ENCODE measurements around the gene KHDC3L.

The KHDC3L gene, protein sequence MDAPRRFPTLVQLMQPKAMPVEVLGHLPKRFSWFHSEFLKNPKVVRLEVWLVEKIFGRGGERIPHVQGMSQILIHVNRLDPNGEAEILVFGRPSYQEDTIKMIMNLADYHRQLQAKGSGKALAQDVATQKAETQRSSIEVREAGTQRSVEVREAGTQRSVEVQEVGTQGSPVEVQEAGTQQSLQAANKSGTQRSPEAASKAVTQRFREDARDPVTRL

DNA sequence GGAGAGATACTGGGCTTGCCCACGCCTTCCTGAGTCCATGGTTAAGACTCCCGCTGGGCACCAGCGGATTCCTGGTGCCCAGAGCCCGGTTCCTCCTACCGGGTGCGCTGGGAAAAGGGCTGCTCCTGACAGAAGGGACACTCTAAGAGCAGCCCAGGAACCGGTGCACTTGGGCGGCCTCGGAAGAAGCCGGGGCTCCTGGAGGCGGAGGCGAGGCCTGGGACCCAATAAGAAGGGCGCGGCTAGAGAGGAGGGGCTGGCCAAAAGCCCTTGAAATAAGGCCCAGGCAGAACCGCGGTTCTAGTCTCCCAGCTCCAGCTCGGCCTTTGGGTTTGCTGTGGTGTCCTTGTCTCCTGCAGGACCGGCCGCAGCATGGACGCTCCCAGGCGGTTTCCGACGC, at the start of gene KHDC3L:
TSS of gene KHDC3L (plus strand) at position 301 of the 400 bp plus-strand sequence. CDS start at position 373, 72 bp downstream.
- no peak for DNase-seq (ENCODE audit: low spot score)

DNA sequence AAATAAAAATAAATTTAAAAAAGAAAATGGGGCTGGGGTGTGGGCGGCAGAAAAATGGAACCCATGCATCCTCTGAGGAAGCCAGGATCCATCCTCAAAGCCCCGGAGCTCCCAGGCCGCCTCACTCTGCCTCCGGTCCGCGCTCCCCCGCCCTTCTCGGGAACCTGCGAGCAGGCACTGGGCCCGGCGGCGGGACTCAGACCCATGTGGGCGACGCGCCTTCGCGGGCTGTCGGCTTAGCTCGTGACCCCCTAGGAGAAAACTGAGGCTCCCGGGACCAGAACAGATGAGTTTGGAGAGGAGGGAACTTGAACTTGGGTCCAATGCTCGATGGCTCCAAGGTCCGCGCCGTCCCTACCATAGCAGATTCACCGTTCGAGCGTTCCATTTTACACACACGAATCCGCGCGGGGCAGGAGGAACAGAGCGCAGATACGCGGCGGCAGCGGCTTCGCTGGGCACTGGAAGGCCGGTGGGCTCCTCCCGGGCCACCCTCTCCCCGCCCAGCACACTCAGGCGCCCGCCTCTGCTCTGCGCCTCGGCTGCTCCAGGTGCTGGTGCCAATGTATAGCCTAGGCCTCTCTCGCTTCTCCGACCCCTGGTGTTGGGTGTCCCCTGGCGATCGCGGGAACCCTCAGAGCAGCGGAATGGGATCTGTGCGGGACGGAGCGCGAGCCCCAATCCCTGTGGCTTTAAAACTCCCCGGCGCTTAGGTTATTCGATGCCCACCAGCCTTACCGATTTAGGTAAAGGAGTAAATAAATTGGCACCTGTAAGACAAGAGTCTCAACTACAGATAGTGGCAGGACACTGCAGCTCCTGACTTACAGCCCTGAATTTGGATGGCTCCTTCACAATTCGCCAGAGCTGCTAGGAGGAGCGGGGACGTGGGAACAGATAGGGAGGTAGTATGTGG, 47.6 kb upstream of the KHDC3L start:
- DNase-seq (ENCODE audit: low spot score): no peak

DNA sequence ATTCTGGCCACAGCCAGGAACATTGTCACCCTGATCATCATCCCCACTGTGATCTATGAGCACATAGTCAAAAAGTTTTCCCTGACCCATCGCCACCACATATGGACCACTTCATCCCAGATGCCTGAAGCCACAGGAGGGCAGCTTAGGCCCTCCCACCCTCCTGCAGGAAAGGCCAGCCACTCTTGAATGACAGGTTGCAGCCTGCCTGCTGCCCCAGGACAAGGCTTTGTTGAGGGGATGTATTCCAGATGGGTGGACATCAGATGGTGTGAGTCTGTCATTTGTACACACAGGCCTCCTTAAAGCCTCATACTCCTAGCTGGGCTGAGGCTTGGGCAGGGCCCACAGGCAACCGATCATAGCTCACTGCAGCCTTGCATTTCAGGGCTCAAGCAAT, 39.1 kb upstream of the KHDC3L start:
- DNase-seq (ENCODE audit: low spot score): no peak

DNA sequence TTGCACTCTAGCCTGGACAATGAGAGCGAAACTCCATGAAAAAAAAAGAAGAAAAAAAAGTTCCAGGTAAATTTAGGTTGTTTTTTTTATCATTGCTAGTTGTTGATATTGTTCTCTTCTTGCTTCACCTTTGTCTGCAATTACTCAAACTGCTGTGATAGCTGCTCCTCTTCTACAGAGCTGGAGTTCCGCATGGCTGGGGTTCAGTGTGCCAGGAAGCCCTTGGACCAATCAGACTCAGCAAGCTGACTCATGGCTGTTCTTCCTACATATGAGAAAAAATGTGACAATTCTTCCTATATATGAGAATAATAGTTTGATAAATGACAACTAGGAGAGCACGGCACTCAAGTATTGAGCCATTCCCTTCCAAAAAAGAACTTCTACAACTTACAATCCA, 36.8 kb upstream of the KHDC3L start:
- no peak for DNase-seq (ENCODE audit: low spot score)

DNA sequence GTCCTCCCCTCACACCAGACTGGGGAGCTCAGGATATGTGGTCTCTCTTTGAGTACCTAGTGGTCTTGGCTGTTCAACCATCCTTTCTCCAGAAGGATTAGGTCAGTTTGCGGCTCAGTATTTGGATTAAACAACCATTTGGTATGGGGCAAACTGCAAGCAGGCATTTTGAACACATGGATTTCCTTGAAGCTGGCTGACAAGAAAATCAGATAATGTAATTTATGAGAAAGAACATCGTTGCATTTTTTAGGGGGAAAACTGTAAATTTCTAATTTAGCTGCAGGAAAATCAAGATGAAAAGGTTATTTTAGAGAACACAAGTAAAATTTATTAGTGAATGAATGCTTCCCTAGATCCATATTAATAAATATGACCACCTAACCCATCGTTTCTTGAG, 33.7 kb upstream of the KHDC3L start:
- no peak for DNase-seq (ENCODE audit: low spot score)

DNA sequence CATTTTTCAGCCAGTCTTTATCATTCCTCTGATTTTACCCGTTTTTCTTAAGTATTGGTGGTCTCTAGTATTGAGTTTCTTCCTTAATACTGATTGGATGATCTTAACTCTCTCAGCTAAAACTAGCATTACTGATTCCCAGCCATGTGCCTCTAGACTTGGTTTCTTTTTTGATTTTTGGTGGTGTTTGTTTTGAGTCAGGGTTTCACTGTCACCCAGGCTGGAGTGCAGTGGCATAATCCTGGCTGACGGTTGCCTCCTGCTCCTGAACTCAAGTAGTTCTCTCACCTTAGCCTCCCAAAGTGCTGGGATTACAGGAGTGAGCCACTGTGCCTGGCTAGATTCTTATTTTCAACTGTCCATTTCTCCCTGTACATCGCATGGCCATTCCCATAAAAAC, 33.3 kb upstream of the KHDC3L start:
- DNase-seq (ENCODE audit: low spot score): no peak

DNA sequence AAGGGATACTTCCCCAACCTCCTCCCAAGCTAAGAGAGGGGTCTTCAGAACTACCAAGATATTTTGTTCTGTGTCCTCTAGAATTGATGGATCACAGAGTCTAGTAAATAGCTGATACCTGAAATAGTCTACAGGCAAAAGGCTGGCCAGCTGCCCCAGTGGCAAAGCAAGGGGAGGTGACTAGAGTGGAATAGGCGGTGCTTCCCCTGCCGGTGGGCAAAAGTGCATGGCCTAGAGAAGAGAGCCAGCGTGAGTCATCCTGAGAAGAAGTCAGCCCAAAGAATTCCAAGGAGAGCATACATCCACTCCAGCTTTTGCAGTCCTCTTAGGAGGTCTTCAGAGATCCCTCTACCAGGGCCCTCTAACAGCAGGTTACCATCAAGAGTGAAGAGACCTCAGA, 23.1 kb upstream of the KHDC3L start:
- DNase-seq (ENCODE audit: low spot score): peak; percentile 9

DNA sequence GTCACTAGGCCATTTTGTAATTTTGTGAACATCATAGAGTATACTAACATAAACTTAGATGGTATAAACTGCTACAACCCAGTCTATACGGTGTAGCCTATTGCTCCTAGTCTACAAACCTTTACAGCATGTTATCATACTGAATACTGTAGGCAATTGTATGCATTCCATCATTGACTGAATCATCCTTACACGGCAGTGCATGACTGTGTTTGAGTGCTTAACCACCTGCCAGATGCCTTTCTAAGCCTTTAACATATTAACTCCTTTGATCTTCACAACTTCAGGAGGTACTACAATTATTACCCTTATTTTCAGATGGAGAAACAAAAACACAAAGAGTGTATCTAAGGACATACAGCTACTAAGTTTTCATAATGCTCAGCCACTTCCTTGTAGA, 22.4 kb upstream of the KHDC3L start:
- DNase-seq (ENCODE audit: low spot score): peak; percentile 31

DNA sequence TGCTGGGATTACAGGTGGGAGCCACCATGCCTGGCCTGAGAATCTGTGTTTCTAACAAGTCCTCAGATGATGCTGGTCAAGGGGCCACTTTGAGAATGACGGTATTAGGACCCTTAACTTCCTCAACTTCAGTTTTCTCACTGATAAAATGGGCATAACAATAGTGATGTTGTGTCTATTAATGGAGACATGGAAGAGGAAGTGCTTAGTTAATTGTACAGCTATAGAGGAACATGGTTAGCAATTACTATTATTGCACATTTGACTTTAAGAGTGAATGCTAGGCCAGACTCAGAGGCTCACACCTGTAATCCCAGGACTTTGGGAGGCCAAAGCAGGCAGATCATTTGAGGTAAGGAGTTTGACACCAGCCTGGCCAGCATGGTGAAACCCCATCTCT, 21.1 kb upstream of the KHDC3L start:
- no peak for DNase-seq (ENCODE audit: low spot score)

DNA sequence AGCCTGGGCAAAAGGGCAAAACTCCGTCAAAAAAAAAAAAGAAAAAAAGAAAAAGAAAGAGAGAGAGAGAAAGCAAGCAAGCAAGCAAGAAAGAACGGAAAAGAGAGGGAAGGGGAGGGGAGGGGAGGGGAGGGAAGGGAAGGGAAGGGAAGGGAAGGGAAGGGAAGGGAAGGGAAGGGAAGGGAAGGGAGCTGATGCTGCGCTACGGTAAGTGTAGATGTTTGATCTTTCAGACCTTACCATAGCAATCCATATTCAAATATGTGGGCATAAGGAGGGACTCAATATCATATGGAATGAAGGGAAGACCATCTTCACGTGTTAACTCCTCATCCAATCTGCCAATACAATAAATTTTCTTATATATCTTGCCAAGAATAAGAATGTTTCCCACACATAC, 20.3 kb upstream of the KHDC3L start:
- no peak for DNase-seq (ENCODE audit: low spot score)

DNA sequence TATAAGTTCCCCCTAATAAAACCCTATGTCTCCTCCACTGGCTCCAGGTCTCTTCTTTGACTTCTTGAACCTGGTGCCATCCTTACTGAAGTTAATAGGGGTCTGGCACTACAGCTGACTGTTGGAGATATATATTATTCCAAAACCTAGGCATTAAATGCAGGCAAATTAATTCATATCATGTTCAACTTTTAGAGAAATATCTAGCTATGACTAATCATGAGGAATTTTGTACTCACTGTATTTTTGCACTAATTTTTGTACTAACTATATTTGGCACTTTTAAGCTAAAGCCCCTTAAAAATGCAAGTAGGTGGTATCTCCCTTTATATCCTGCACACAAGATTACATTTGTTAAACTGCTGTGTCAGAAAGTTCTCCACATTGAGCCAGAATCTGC, 19.3 kb upstream of the KHDC3L start:
- no peak for DNase-seq (ENCODE audit: low spot score)

DNA sequence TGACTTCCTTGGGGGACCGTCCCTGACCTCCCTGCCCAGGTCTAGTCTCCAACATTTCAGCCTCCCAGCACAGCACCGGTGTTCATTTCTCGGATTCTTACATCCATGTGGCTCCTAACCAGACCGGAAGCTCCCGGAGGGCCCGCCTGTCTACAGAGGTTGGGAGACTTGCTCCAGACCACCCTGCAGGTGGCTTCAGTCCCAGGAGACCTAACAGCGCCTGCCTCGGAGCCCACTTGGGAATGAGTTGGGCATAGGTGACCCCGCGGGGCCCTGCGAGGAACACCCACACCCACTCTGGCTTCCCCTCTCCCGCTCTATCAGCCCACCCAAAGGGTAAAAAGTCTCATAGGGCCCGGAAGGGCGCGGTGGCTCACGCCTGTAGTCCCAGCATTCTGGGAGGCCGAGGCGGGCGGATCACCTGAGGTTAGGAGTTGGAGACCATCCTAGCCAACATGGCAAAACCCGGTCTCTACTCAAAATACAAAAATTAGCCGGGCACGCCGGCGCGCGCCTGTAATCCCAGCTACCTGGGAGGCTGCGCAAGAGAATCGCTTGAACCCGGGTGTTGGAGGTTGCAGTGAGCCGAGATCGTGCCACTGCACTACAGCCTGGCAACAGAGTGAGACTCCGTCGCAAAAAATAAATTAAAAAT, 13.8 kb upstream of the KHDC3L start:
- no peak for DNase-seq (ENCODE audit: low spot score)

DNA sequence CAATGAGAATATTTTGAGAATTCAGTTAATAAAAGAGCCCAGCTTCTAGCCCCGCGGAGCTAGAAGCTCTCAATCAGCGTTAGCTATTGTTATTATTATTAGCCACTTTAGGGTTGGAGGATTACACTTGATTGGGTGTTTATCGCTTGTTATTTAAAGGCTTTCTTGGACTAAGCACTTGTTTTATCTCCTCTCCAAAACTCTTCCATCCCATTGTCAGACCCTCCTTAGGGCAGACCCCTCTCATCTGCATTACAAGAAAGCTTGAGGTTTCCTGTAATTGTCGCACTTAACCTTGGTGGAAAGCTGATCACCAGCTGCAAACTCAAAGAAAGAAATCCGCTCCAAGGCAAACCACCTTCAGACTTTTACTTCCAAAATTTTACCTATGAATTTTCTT, 13.1 kb upstream of the KHDC3L start:
- DNase-seq (ENCODE audit: low spot score): no peak

DNA sequence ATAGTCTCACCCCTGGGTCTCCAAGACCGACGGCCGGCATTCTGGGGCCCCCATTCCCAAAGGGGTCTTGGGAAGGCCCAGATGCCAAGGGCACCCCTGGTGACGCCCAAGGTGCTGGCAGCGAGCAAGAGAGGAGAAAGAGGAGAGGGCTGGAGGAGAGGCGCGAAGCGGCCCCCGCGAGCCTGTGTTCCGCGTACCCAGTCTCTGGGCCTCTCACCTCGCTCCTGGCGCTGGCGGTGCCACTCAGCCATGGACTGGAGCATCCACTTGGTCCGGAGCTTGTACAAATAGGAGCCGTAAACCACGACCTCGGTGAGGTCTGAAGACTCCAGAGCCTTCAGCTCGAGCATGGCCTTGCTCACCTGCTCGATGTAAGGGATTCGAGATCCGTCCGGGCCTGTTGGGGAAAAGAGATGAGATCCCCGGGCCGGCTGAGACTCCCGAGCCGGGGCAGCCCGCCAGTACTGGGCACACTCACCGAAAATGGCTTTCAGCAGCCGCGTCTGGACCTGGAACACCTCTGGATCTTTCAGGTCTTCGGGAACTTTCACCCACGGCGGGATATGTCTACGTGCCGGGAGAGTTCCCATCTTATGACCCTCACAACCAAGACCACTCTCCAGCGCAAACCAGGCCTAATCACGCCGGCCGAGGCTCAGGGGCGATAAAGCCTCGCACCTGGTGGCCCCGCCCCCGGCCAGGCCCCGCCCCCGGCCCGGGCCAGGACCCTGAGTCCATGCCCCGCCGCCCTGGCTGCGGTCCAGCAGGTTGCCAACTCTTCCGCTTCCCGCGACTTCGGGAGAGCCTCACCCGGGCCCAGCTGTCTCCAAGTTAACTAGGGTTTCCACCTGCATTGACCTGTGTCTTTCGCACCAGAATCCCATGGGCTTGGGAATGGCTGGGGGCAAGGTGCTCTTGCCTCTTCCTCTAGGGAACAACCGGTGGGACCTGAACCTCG, 8.5 kb upstream of the KHDC3L start, which contains the start of gene DPPA5:
TSS of gene DPPA5 (minus strand) at position 641 of the 958 bp plus-strand sequence. CDS start at position 590, 51 bp downstream.
- DNase-seq (ENCODE audit: low spot score): no peak

DNA sequence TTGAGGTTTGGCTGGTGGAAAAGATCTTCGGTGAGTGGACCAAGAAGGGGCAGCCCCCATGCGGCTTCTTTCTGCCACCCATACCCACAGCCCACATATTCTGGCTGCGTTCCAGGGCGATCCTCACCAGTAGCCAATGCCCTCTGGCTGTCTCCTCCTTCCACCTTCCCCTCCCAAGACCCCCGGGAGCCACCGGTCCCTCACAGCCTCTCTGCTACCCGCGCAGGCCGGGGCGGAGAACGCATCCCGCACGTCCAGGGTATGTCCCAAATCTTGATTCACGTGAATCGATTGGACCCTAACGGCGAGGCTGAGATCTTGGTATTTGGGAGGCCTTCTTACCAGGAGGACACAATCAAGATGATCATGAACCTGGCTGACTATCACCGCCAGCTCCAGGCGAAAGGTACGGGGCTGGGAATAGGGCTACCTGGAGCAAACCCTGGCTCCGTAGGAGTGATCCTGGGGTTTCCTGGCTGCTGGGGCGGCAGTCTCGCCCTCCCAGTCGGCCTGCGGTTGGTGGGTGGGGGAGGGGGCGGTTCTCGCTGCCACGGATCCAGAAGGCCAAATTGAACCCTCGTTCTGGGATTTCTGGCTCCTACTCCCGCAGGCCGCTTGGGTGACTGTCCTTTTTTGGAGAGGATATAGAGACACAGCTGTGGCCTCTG, 545 bp downstream of the KHDC3L start:
- DNase-seq (ENCODE audit: low spot score): no peak

DNA sequence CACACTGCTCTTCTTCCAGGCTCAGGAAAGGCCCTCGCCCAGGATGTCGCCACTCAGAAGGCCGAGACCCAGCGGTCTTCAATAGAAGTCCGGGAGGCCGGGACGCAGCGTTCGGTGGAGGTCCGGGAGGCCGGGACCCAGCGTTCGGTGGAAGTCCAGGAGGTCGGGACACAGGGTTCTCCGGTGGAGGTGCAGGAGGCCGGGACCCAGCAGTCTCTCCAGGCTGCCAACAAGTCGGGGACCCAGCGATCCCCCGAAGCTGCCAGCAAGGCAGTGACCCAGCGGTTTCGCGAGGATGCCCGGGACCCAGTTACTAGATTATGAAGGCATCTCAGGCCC, 1.0 kb downstream of the KHDC3L start:
- no peak for DNase-seq (ENCODE audit: low spot score)

DNA sequence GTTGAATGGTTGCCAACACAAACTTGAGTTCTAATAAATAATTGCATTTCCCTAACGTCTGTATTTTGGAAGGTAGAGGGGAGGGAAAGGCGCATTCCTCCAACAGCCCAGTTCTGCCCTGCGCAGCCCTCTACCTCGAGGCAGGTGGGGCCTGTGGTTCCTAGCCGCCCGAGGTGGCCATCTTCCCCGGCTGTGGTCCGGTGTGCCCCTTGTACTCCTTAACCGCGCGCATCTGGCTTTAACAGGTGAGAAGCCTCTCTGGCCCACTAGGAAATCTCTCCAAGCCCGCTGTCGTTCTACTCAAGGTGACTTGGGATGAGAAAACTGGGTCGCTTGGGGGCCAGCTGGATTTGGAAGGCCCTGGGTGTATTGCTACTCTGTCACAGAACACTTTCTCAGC, 1.7 kb downstream of the KHDC3L start:
- no peak for DNase-seq (ENCODE audit: low spot score)

DNA sequence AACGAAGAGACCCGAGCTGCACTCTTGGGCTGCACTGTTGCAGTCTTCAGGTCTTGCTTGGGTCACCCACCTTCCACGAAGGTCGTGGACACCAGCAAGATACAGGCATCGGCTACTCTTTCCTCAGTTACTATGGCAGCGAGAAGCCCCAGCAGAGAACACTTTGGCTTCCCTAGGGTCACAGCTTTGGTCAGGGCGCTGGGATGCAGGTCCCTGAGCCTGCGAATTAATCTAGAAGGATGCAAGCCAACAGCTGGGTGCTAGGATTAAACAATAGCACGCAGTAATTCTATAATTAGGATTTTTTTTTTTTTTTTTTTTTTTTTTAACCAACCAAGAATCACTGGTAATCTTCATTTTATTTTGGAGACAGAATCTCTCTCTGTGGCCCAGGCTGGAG, 2.1 kb downstream of the KHDC3L start:
- DNase-seq (ENCODE audit: low spot score): no peak

DNA sequence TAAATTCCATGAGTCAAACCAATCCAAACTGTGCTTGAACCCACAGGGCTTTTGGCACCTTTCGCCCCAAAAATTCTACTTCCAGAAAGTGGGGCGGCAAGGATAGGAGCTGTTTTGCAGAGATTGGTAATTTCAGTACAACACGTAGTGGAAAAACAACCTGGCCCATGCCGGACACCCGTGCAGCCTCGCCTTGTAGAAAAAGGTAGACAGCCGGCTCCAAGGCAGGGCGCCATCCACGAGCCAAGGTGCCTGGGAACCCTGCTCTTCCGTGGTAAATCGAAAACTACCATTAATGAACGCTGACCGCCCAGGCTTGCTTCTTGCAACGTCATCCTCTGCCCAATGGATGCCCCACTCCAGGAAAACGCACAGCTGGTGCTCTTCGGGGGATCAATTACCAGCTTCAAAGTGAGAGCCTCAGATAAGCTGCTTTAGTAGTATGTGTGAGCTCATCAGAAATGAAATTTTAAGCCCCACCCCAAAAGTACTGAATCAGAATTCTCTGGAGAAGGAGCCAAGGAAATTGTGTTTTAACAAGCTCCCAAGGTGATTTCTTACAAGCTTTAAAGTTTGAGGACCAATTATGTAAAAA, 5.4 kb downstream of the KHDC3L start:
- no peak for DNase-seq (ENCODE audit: low spot score)

DNA sequence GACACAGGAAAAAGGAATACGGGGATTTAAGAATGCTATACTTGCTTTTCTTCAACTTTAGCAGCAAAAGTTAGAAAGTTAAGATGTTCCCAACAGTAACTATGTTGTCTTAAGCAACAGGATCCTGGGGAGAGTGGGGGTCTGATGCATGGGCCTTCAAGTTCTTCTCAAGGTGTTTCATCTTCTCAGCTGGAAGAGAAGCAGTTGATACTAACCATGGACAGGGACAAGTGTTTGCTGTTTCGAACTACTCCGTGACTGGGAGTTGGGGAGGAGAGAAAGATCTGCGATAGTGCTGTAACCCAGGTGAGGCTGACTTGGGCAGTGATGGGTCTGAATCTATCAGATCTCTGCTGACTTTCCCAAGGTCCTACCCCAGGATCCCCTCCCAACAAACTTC, 6.2 kb downstream of the KHDC3L start:
- DNase-seq (ENCODE audit: low spot score): no peak

DNA sequence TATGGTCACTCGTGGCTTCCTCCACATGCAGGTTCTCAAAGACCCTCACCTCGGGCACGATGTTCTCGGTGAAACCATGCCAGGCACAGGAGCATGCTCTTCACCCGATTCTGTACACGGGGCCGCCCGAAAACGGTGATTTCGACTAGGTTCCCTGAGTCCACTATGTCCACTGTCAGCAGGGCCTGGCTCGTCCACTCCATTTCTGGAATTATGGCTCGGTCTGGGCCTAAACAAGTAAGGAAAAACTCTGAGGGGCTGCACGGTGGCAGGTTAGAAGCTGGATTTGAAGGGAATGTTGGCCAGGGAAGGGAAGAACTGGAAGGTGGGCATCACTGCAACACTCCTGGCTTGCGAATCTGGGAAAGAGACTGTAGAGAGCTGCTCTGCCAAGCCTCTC, 6.7 kb downstream of the KHDC3L start:
- no peak for DNase-seq (ENCODE audit: low spot score)

All from RKO (cell line).